Neural progenitor cell (in vitro differentiated cells): Measurements from ENCODE around the gene NAA40. TPM values are rescaled to one million over a fixed set of nuclear protein-coding genes. Genes with fewer than 3 reads are reported as not detected.

ENCODE experiments used
- DNase-seq: peaks from one replicate; pipeline ENCODE4 v3.0.0-alpha.2; 2016; ENCODE audit warnings: low spot score
- H2AFZ ChIP-seq: fragments of 200-600 bp; sonication (generic); replicated peaks from 2 replicates; pipeline ENCODE4 v1.6.1; 2016; ENCODE audit warnings: antibody characterized with exemption
- H3F3A ChIP-seq: fragments of 200-600 bp; sonication (generic); 2 replicates; pipeline ENCODE4 v1.6.1; 2016; ENCODE audit warnings: antibody characterized with exemption, low read depth
- H3K27ac ChIP-seq: fragments of 200-600 bp; sonication (generic); 2 replicates; pipeline ENCODE4 v1.5.1; 2016; ENCODE audit warnings: mild to moderate bottlenecking
- H3K27me3 ChIP-seq: fragments of 200-600 bp; sonication (generic); 2 replicates; pipeline ENCODE4 v1.6.1; 2016; ENCODE audit warnings: mild to moderate bottlenecking, moderate library complexity
- H3K36me3 ChIP-seq: fragments of 200-600 bp; sonication (generic); 2 replicates; pipeline ENCODE4 v1.5.1; 2016
- H3K4me1 ChIP-seq: fragments of 200-600 bp; sonication (generic); 2 replicates; pipeline ENCODE4 v1.6.1; 2016; ENCODE audit warnings: mixed run types
- H3K4me2 ChIP-seq: fragments of 200-600 bp; sonication (generic); 2 replicates; pipeline ENCODE4 v1.6.1; 2016
- H3K4me3 ChIP-seq: fragments of 200-600 bp; sonication (generic); 2 replicates; pipeline ENCODE4 v1.5.1; 2016
- H3K79me2 ChIP-seq: fragments of 200-600 bp; sonication (generic); 2 replicates; pipeline ENCODE4 v1.6.1; 2016; ENCODE audit warnings: low read depth
- H3K9ac ChIP-seq: fragments of 200-600 bp; sonication (generic); 2 replicates; pipeline ENCODE4 v1.6.1; 2016
- H3K9me3 ChIP-seq: fragments of 200-600 bp; sonication (generic); 2 replicates; pipeline ENCODE4 v1.5.1; 2016; ENCODE audit warnings: low read depth
- H4K20me1 ChIP-seq: fragments of 200-600 bp; sonication (generic); 2 replicates; pipeline ENCODE4 v1.6.1; 2016; ENCODE audit warnings: low read depth
- H3K27ac Mint-ChIP-seq: 3 replicates; pipeline ENCODE4 v1.8.0; 2021; ENCODE audit warnings: mixed read lengths
- H3K27me3 Mint-ChIP-seq: 2 replicates; pipeline ENCODE4 v1.8.0; 2022; ENCODE audit warnings: low read depth, mild to moderate bottlenecking, inconsistent platforms, moderate library complexity, mixed read lengths; ENCODE audit not compliant: insufficient read depth
- H3K36me3 Mint-ChIP-seq: 3 replicates; pipeline ENCODE4 v1.8.0; 2021; ENCODE audit warnings: mixed read lengths
- H3K4me1 Mint-ChIP-seq: 3 replicates; pipeline ENCODE4 v1.8.0; 2021; ENCODE audit warnings: mixed read lengths
- H3K4me3 Mint-ChIP-seq: 3 replicates; pipeline ENCODE4 v1.8.0; 2021; ENCODE audit warnings: mild to moderate bottlenecking, moderate library complexity, mixed read lengths
- H3K9me3 Mint-ChIP-seq: 3 replicates; pipeline ENCODE4 v1.8.0; 2020; ENCODE audit warnings: mixed read lengths
- EZH2 ChIP-seq: fragments of 200-600 bp; sonication (generic); IDR thresholded peaks from 2 replicates; pipeline ENCODE4 v1.6.1; 2017; ENCODE audit warnings: antibody characterized with exemption, mild to moderate bottlenecking, moderate library complexity
- EZH2phosphoT487 ChIP-seq: fragments of 200-600 bp; sonication (generic); IDR thresholded peaks from 2 replicates; pipeline ENCODE4 v1.6.1; 2017; ENCODE audit warnings: antibody characterized with exemption
- total RNA-seq: library from RNA; depleted of rRNA; stranded (reverse); fragments of >200 nt; gene quantifications from 2 replicates; pipeline ENCODE4 v1.2.3, GENCODE V29; 2015; ENCODE audit warnings: low replicate concordance
- TF ChIP-seq, protein P1 (sequence below): fragments of 200-600 bp; sonication (generic); IDR thresholded peaks from 2 replicates; pipeline ENCODE4 v1.5.1; 2017; ENCODE audit warnings: antibody characterized with exemption, mild to moderate bottlenecking

Gene NAA40
- total RNA-seq: 38.7 and 40.4 TPM in 2 replicates

GRCh38 chr11:63938479-63939396 is at the start of gene NAA40:
Gene NAA40, plus strand, starts transcription at chr11:63939002. Its CDS starts 95 bp downstream, at chr11:63939097.
- H4K20me1 ChIP-seq: peaks cover 33% of the 10 kb centered on the region
- H3K9ac ChIP-seq: peak within 1 kb of the TSS; percentile 77
- peak within 1 kb of the TSS; percentile 96 for H3K4me3 ChIP-seq
- H3K27ac Mint-ChIP-seq: peak within 1 kb of the TSS; percentile 80
- no peaks in the 10 kb centered on the region for H3K36me3 Mint-ChIP-seq
- peaks cover 2% of the 10 kb centered on the region for H3K9me3 Mint-ChIP-seq
- DNase-seq: peak; percentile 99
- peaks cover 39% of the 10 kb centered on the region for H3K4me1 Mint-ChIP-seq
- no peaks in the 10 kb centered on the region for H3K36me3 ChIP-seq
- H3K4me3 Mint-ChIP-seq: peak within 1 kb of the TSS; percentile 92
- H3K79me2 ChIP-seq: peaks cover 48% of the 10 kb centered on the region
- peaks cover 30% of the 10 kb centered on the region for H3F3A ChIP-seq
- H3K9me3 ChIP-seq: no peaks in the 10 kb centered on the region
- H3K27me3 ChIP-seq: no peaks in the 10 kb centered on the region
- peak within 1 kb of the TSS; percentile 59 for H3K27ac ChIP-seq
- no peaks in the 10 kb centered on the region for H3K4me1 ChIP-seq
- peak within 1 kb of the TSS; percentile 99 for H3K4me2 ChIP-seq
- TF ChIP-seq EZH2phosphoT487: no peak
- TF ChIP-seq, protein P1, sequence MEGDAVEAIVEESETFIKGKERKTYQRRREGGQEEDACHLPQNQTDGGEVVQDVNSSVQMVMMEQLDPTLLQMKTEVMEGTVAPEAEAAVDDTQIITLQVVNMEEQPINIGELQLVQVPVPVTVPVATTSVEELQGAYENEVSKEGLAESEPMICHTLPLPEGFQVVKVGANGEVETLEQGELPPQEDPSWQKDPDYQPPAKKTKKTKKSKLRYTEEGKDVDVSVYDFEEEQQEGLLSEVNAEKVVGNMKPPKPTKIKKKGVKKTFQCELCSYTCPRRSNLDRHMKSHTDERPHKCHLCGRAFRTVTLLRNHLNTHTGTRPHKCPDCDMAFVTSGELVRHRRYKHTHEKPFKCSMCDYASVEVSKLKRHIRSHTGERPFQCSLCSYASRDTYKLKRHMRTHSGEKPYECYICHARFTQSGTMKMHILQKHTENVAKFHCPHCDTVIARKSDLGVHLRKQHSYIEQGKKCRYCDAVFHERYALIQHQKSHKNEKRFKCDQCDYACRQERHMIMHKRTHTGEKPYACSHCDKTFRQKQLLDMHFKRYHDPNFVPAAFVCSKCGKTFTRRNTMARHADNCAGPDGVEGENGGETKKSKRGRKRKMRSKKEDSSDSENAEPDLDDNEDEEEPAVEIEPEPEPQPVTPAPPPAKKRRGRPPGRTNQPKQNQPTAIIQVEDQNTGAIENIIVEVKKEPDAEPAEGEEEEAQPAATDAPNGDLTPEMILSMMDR: no peak
- no peak for TF ChIP-seq EZH2
- peak within 1 kb of the TSS; percentile 98 for H2AFZ ChIP-seq
- peaks cover 9% of the 10 kb centered on the region for H3K27me3 Mint-ChIP-seq

DNA sequence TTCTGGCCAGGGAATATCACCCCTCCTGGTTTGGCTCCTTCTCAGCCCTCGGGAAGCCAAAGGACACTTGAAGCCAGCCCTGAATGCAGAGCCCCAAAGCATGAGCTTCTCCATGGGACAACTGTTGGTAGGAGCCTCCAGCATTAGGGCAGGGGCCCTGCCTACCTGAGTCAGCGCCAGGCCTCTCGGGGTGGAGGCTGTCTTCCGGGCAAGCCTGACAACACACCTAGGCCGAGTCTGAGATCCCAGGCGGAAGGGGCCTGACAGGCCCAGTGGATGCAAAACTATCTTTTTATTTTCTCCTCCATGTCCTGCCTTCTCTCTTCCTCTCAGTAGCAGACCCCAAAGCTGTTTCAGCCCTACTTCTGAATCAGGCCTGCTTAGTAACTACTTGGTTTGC is 49.5 kb upstream of the NAA40 start:
- peaks cover 13% of the 10 kb centered on the region for H3K36me3 Mint-ChIP-seq
- Histone ChIP-seq H3K4me2 (no peak overlapping the region), H2AFZ (no peak overlapping the region), H3K9ac (no peak overlapping the region), H3K79me2 (peaks cover 98% of the 10 kb centered on the region), H4K20me1 (peaks cover 88% of the 10 kb centered on the region), H3K27ac (no peak overlapping the region), H3K27me3 (no peaks in the 10 kb centered on the region), H3K4me3 (no peak overlapping the region), H3F3A (peaks cover 3% of the 10 kb centered on the region), H3K4me1 (peaks cover 12% of the 10 kb centered on the region), H3K9me3 (no peaks in the 10 kb centered on the region), H3K36me3 (no peaks in the 10 kb centered on the region)
- no peak for DNase-seq
- TF ChIP-seq EZH2: no peak
- TF ChIP-seq EZH2phosphoT487: no peak
- TF ChIP-seq, protein P1: no peak
- no peaks in the 10 kb centered on the region for H3K9me3 Mint-ChIP-seq
- peaks cover 24% of the 10 kb centered on the region for H3K4me1 Mint-ChIP-seq
- H3K27ac Mint-ChIP-seq: peak overlapping the region; percentile 88
- no peaks in the 10 kb centered on the region for H3K27me3 Mint-ChIP-seq
- H3K4me3 Mint-ChIP-seq: no peak overlapping the region

- Histone ChIP-seq H3K4me2 (no peak overlapping the region), H3K4me3 (no peak overlapping the region), H3K9me3 (no peaks in the 10 kb centered on the region), H4K20me1 (peaks cover 84% of the 10 kb centered on the region), H3K9ac (no peak overlapping the region), H3K79me2 (peaks cover 87% of the 10 kb centered on the region), H3K27ac (no peak overlapping the region), H3K4me1 (peaks cover 11% of the 10 kb centered on the region), H2AFZ (no peak overlapping the region), H3K36me3 (no peaks in the 10 kb centered on the region), H3F3A (peaks cover 2% of the 10 kb centered on the region), H3K27me3 (no peaks in the 10 kb centered on the region)
- DNase-seq: no peak
- H3K27me3 Mint-ChIP-seq: no peaks in the 10 kb centered on the region
- TF ChIP-seq, protein P1: no peak
- TF ChIP-seq EZH2phosphoT487 (no peak), EZH2 (no peak)
- no peak overlapping the region for H3K4me3 Mint-ChIP-seq
- peaks cover 15% of the 10 kb centered on the region for H3K36me3 Mint-ChIP-seq
- H3K9me3 Mint-ChIP-seq: no peaks in the 10 kb centered on the region
- H3K27ac Mint-ChIP-seq: no peak overlapping the region
- H3K4me1 Mint-ChIP-seq: peaks cover 20% of the 10 kb centered on the region
Measured at GRCh38 chr11:63890368-63890767, 48.4 kb upstream of the NAA40 start.
